ENCODE results near the gene ITPR1. TPM values are rescaled to one million over a fixed set of nuclear protein-coding genes. Genes with fewer than 3 reads are reported as not detected.
"Not testable (repeated sequence)": the region's sequence is repeated elsewhere in the genome, so short reads cannot be mapped to it uniquely, and the experiment has no call there.

Gene ITPR1
- total RNA-seq, 1 donor from 2014 or later: 45.9 TPM

DNA sequence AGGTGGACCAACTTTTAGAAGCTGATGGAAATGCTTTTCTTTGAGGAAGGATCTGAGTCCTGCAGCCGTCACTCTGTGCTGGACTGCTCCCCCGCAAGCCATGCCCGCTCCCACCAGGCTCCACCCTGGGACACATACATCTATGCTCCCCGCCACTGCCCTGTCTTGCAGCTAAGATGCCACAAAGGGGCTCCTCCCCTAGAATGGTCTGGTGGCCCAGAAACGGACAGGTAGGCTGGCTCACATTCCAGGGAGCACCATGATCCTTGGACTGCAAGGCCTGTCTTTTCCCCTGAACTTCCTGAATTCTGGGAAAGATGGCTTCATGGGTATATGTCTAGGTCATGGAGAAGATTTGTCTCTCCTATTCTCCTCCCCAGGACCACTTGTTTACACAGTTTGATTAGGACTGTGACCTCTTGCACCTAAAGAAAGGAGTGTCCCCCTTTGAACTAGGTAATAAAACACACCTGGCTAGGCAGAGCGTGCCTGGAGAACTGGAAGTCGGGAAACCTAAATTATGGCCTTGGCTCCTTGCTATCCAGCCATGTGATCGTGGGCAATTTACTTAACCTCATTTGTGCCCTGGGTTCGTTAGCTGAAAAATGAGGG, 265.2 kb downstream of the ITPR1 start:
- Mint-ChIP-seq H3K36me3 (peaks cover 28% of the 10 kb centered on the region), H3K27ac (no peak overlapping the region), H3K4me1 (ENCODE audit: unreplicated experiment) (peaks cover 10% of the 10 kb centered on the region)

GRCh38 chr3:4758957-4759656, 266.0 kb downstream of the ITPR1 start:
- peaks cover 9% of the 10 kb centered on the region for H3K9me3 Mint-ChIP-seq
- TF ChIP-seq CTCF (conservative IDR thresholded peaks at IDR 0.05): no peak
- H3K4me1 Mint-ChIP-seq (ENCODE audit: unreplicated experiment): peaks cover 10% of the 10 kb centered on the region
- peak overlapping the region; percentile 28 for H3K4me3 Mint-ChIP-seq
- no peaks in the 10 kb centered on the region for H3K27me3 Mint-ChIP-seq
- peak overlapping the region; percentile 5 for H3K27ac Mint-ChIP-seq
- no peak for DNase-seq (ENCODE audit: extremely low spot score, unreplicated experiment)
- peaks cover 31% of the 10 kb centered on the region for H3K36me3 Mint-ChIP-seq

More for the DNA sequence above, 265.2 kb downstream of the ITPR1 start:
- no peak for DNase-seq (ENCODE audit: extremely low spot score, unreplicated experiment)
- no peak for TF ChIP-seq CTCF (conservative IDR thresholded peaks at IDR 0.05)
- H3K4me3 Mint-ChIP-seq: no peak overlapping the region
- no peaks in the 10 kb centered on the region for H3K27me3 Mint-ChIP-seq
- peaks cover 9% of the 10 kb centered on the region for H3K9me3 Mint-ChIP-seq

DNA sequence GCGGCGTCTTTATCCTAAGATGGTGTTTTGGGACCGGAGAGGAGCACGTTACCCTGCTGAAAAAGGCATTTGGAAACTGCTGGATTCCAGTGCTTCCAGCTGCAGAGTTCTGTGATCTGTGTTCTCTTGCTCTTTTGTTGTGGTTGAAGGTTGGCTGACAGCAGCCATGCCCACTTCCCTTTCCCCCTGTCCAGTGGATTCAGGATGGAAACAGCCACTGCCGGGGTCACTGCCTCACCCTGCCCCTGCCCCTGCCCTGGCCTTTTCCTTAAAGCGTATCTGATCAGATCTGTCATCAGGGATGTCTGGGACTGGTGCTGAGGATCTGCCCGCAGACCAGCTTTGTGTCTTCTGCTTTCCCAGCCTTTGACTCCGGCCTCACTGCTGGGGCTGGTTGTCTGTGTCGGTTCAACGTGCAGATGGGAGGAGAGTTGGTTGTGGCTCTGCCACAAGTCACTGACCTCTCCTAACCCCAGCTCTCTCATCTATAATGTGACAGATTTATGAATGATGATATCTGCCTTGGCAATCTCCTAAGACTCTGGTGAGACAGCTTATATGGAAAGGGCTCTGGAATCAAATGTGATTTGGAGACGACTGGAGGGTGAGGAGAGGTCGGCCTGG, 266.7 kb downstream of the ITPR1 start:
- no peak overlapping the region for H3K4me3 Mint-ChIP-seq
- no peak for TF ChIP-seq CTCF (conservative IDR thresholded peaks at IDR 0.05)
- no peaks in the 10 kb centered on the region for H3K27me3 Mint-ChIP-seq
- peaks cover 10% of the 10 kb centered on the region for H3K9me3 Mint-ChIP-seq
- DNase-seq (ENCODE audit: extremely low spot score, unreplicated experiment): no peak
- peaks cover 10% of the 10 kb centered on the region for H3K4me1 Mint-ChIP-seq (ENCODE audit: unreplicated experiment)
- peaks cover 34% of the 10 kb centered on the region for H3K36me3 Mint-ChIP-seq
- peak overlapping the region; percentile 5 for H3K27ac Mint-ChIP-seq

- H3K36me3 Mint-ChIP-seq: peaks cover 37% of the 10 kb centered on the region
- H3K9me3 Mint-ChIP-seq: peaks cover 23% of the 10 kb centered on the region
Measured at GRCh38 chr3:4761759-4762158, 268.6 kb downstream of the ITPR1 start.

GRCh38 chr3:4762481-4763230, 269.5 kb downstream of the ITPR1 start:
- peaks cover 10% of the 10 kb centered on the region for H3K4me1 Mint-ChIP-seq (ENCODE audit: unreplicated experiment)

More at GRCh38 chr3:4761759-4762158, 268.6 kb downstream of the ITPR1 start:
- H3K27ac Mint-ChIP-seq: peak overlapping the region; percentile 26
- peaks cover 10% of the 10 kb centered on the region for H3K4me1 Mint-ChIP-seq (ENCODE audit: unreplicated experiment)
- DNase-seq (ENCODE audit: extremely low spot score, unreplicated experiment): no peak
- TF ChIP-seq CTCF (conservative IDR thresholded peaks at IDR 0.05): no peak
- H3K4me3 Mint-ChIP-seq: no peak overlapping the region
- no peaks in the 10 kb centered on the region for H3K27me3 Mint-ChIP-seq

More at GRCh38 chr3:4762481-4763230, 269.5 kb downstream of the ITPR1 start:
- H3K27ac Mint-ChIP-seq; H3K4me3 Mint-ChIP-seq; H3K27me3 Mint-ChIP-seq; DNase-seq (ENCODE audit: extremely low spot score, unreplicated experiment): not testable (repeated sequence)
- Mint-ChIP-seq H3K36me3 (peaks cover 37% of the 10 kb centered on the region), H3K9me3 (peaks cover 23% of the 10 kb centered on the region)

Data from type B pancreatic cell (in vitro differentiated cells).